ENCODE results near the gene EXOC3. TPM values are rescaled to one million over a fixed set of nuclear protein-coding genes. Genes with fewer than 3 reads are reported as not detected.

EXOC3 gene
- total RNA-seq, 4 donors from 2014 or later: 39.1 to 54.6 (median 42.8) TPM

DNA sequence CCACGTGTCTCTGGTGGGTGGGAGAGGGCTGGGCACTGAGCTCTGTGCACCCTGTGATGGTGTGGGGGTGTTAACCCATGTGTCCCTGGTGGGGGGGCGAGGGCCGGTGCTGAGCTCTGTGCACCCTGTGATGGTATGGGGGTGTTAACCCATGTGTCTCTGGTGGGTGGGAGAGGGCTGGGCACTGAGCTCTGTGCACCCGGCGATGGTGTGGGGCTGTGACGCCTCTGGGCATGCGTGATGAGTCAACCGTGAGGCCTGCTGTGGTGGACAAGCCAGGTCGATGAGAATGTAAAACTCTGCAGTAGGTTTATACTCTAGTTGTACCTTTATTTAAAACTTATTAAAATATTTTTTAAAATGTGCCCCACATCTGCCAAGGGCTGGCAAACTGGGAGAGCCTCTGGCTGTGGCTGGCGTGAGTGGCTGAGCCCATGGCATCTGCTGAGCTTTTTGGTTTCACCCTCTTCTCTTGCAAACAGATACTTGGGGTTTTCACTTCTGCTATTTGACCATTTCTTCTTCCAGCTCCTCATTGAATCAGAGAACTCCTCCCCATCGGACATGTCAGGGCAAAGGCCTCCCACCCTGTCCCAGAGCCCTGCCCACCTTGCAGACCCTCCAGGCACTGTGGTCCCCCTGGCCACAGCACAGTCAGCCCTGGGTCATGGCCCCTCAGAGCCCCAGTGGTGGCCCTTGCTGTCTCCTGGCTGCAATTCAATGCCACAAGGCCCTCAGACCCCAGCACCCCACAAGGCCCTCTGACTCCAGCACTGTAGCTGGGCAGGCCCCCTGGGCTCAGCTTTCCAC is 18.5 kb upstream of the EXOC3 start:
- no peaks in the 10 kb centered on the region for H3K36me3 ChIP-seq
- H3K27me3 ChIP-seq: peaks cover 0 to 8% (median 0%) of the 10 kb centered on the region in 4 donors
- no peak overlapping the region for H3K27ac ChIP-seq
- intact Hi-C loops (cut with DNase I): no loop called here
- 47 to 70% methylated on average over 6 to 8 of the region's 11 CpGs for WGBS, 2 donors
- TF ChIP-seq, protein P1, sequence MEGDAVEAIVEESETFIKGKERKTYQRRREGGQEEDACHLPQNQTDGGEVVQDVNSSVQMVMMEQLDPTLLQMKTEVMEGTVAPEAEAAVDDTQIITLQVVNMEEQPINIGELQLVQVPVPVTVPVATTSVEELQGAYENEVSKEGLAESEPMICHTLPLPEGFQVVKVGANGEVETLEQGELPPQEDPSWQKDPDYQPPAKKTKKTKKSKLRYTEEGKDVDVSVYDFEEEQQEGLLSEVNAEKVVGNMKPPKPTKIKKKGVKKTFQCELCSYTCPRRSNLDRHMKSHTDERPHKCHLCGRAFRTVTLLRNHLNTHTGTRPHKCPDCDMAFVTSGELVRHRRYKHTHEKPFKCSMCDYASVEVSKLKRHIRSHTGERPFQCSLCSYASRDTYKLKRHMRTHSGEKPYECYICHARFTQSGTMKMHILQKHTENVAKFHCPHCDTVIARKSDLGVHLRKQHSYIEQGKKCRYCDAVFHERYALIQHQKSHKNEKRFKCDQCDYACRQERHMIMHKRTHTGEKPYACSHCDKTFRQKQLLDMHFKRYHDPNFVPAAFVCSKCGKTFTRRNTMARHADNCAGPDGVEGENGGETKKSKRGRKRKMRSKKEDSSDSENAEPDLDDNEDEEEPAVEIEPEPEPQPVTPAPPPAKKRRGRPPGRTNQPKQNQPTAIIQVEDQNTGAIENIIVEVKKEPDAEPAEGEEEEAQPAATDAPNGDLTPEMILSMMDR (IDR thresholded peaks at IDR 0.05): no peak
- no peak for TF ChIP-seq POLR2A (IDR thresholded peaks at IDR 0.05)
- H3K4me3 ChIP-seq: no peak overlapping the region
- DNase-seq: no peak
- H3K9me3 ChIP-seq: no peaks in the 10 kb centered on the region
- peaks cover 0 to 3% (median 0%) of the 10 kb centered on the region in 3 donors for H3K4me1 ChIP-seq

DNA sequence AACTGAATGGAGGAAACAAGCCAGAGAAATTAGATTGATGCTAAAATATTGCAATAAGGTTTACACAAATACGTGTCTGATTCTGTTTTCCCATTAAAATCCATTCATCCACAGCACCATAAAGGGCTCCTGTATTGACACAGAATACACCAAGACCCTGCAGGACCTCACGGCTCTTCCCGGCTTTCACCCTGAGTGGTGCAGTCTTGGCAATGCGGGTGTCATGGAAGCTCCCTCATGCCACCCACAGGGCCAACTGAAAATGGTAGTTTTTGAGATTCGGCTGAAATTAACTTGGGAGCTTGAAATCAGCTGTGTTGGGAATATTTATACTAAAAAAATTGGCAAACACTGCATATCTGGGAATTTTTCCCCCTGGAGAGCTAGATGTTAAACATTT is 17.3 kb upstream of the EXOC3 start:
- Histone ChIP-seq H3K36me3 (no peaks in the 10 kb centered on the region), H3K9me3 (no peaks in the 10 kb centered on the region), H3K27ac (no peak overlapping the region), H3K4me1 (peaks cover 0 to 15% (median 3%) of the 10 kb centered on the region in 3 donors), H3K27me3 (peaks cover 0 to 8% (median 0%) of the 10 kb centered on the region in 4 donors), H3K4me3 (no peak overlapping the region)
- TF ChIP-seq POLR2A (IDR thresholded peaks at IDR 0.05): no peak
- TF ChIP-seq, protein P1 (IDR thresholded peaks at IDR 0.05): peak in 1 of 6 experiments; percentile 8
- intact Hi-C loops (cut with DNase I): no loop called here
- DNase-seq: no peak
- WGBS, 2 donors: 47 to 54% methylated on average over 5 of the region's 5 CpGs

DNA sequence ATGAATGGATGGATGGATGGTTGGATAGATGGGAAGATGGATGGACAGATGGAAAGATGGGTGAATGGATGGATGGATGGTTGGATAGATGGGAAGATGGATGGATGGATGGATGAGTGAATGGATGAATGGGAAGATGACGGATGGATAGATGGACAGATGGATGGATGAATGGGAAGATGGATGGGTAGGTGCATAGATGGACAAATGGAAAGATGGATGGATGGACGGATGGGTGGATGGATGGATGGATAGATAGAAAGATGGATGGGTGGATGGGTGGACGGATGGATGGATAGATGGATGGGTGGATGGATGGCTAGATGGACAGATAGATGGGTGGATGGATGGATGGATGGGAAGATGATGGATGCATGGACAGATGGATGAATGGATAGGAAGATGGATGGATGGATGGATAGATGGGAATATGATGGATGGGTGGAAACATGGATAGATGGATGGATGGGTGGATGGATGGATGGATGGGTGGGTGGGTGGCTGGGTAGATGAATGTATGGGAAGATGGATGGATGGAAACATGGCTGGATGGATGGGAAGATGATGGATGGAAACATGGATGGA is 16.5 kb upstream of the EXOC3 start:
- WGBS, 2 donors: 61 to 83% methylated on average over 3 of the region's 3 CpGs
- H3K27ac ChIP-seq: no peak overlapping the region
- no peak overlapping the region for H3K4me3 ChIP-seq
- TF ChIP-seq, protein P1 (IDR thresholded peaks at IDR 0.05): no peak
- no peak for TF ChIP-seq POLR2A (IDR thresholded peaks at IDR 0.05)
- peaks cover 0 to 18% (median 3%) of the 10 kb centered on the region in 3 donors for H3K4me1 ChIP-seq
- intact Hi-C loops (cut with DNase I): no loop called here
- no peaks in the 10 kb centered on the region for H3K9me3 ChIP-seq
- DNase-seq: no peak
- peaks cover 0 to 15% (median 0%) of the 10 kb centered on the region in 4 donors for H3K27me3 ChIP-seq
- no peaks in the 10 kb centered on the region for H3K36me3 ChIP-seq

DNA sequence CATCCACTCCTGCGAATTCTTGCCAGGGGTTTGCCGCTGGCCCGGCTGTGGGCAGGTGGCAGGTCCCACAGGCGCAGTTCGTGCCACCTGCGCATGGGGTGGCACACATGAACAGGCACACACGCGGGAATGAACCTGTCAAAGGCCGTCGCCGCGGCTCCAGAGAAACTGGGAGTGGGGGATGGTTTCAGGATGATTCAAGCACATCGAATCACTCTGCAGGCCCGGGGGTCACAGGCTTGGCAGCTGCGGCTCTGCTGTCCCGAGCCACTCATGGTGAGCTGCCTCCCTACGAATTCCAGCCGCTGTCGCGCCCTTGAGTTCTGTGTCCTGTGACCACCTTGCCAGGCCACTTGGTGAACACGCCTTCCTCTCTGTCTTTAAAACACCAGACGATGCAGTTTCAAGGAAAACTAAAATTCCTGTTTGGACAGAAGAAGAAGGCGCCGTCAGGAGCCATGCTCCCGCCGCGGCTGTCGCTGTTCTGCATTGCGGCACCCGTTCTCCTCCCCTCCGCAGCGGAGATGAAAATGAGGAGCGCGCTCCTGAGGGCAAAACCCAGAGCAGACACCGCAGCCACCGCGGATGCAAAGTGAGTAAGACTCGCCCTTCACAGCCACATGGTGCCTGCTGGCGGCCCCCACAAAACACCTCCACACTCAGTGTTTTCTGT is 15.4 kb upstream of the EXOC3 start:
- Histone ChIP-seq H3K36me3 (no peaks in the 10 kb centered on the region), H3K9me3 (no peaks in the 10 kb centered on the region), H3K27ac (no peak overlapping the region), H3K27me3 (peaks cover 0 to 15% (median 0%) of the 10 kb centered on the region in 4 donors), H3K4me1 (peaks cover 0 to 18% (median 3%) of the 10 kb centered on the region in 3 donors), H3K4me3 (no peak overlapping the region)
- intact Hi-C loops (cut with DNase I): no loop called here
- no peak for DNase-seq
- no peak for TF ChIP-seq POLR2A (IDR thresholded peaks at IDR 0.05)
- TF ChIP-seq, protein P1 (IDR thresholded peaks at IDR 0.05): no peak
- WGBS, 2 donors: 86 to 95% methylated on average over 25 to 29 of the region's 39 CpGs

DNA sequence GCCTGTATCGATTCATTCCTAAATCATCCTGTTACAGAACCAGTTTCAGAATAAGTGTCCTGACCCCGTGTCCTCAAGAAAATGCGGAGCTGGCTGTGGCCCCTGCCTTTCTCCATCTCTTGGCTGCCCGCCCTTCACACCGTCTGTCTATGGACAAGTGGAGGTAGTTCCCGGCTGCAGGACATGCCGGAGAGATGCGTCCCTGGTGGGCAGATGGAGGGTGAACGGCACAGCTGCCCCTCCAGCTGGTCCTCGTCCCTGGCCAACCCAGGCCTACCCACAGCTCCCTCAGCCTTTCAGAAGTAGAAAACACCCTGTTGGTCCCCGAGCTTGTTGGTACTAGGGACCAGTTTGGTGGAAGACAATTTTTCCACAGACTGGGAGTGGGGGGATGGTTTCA is 14.8 kb upstream of the EXOC3 start:
- no peak for DNase-seq
- H3K9me3 ChIP-seq: no peaks in the 10 kb centered on the region
- WGBS, 2 donors: 79 to 96% methylated on average over 6 to 11 of the region's 11 CpGs
- H3K4me3 ChIP-seq: no peak overlapping the region
- no peak overlapping the region for H3K27ac ChIP-seq
- no peaks in the 10 kb centered on the region for H3K36me3 ChIP-seq
- intact Hi-C loops (cut with DNase I): no loop called here
- TF ChIP-seq POLR2A (IDR thresholded peaks at IDR 0.05): no peak
- TF ChIP-seq, protein P1 (IDR thresholded peaks at IDR 0.05): no peak
- peaks cover 0 to 15% (median 0%) of the 10 kb centered on the region in 4 donors for H3K27me3 ChIP-seq
- H3K4me1 ChIP-seq: peaks cover 0 to 18% (median 3%) of the 10 kb centered on the region in 3 donors
